PFSK-1 (cell line): ENCODE data around the gene RIPK1.

Experiments used
- FOXP2 ChIP-seq: optimal IDR thresholded peaks from 2 replicates; pipeline ENCODE3; 2011; ENCODE audit warnings: borderline replicate concordance, control low read depth, inconsistent platforms; ENCODE audit not compliant: insufficient read depth; ENCODE audit errors: extremely low read length, extremely low read depth
- POLR2AphosphoS5 ChIP-seq: IDR thresholded peaks from 2 replicates; pipeline ENCODE4 v1.6.1; 2012; ENCODE audit warnings: low read depth, mild to moderate bottlenecking, control low read depth, low read length, moderate library complexity
- SIN3A ChIP-seq: IDR thresholded peaks from 2 replicates; pipeline ENCODE4 v1.6.1; 2012; ENCODE audit warnings: mild to moderate bottlenecking, low read length, moderate library complexity, borderline replicate concordance; ENCODE audit not compliant: insufficient read depth
- TAF1 ChIP-seq: IDR thresholded peaks from 2 replicates; pipeline ENCODE4 v1.6.1; 2012; ENCODE audit warnings: low read length, control low read depth, borderline replicate concordance; ENCODE audit not compliant: insufficient read depth
- TF ChIP-seq, protein P1 (sequence below), 2 experiments: IDR thresholded peaks; 2 replicates each; pipeline versions ENCODE4 v1.6.1 to v1.8.0; 2011 to 2012; ENCODE audit warnings: low read depth in 2 of 2, low read length in 2 of 2, control low read depth in 1 of 2, inconsistent platforms in 1 of 2, mild to moderate bottlenecking in 1 of 2, moderate library complexity in 1 of 2; ENCODE audit not compliant: insufficient read depth in 1 of 2

The RIPK1 gene

GRCh38 chr6:3147914-3148757, 79.8 kb downstream of the RIPK1 start:
- TF ChIP-seq, protein P1, sequence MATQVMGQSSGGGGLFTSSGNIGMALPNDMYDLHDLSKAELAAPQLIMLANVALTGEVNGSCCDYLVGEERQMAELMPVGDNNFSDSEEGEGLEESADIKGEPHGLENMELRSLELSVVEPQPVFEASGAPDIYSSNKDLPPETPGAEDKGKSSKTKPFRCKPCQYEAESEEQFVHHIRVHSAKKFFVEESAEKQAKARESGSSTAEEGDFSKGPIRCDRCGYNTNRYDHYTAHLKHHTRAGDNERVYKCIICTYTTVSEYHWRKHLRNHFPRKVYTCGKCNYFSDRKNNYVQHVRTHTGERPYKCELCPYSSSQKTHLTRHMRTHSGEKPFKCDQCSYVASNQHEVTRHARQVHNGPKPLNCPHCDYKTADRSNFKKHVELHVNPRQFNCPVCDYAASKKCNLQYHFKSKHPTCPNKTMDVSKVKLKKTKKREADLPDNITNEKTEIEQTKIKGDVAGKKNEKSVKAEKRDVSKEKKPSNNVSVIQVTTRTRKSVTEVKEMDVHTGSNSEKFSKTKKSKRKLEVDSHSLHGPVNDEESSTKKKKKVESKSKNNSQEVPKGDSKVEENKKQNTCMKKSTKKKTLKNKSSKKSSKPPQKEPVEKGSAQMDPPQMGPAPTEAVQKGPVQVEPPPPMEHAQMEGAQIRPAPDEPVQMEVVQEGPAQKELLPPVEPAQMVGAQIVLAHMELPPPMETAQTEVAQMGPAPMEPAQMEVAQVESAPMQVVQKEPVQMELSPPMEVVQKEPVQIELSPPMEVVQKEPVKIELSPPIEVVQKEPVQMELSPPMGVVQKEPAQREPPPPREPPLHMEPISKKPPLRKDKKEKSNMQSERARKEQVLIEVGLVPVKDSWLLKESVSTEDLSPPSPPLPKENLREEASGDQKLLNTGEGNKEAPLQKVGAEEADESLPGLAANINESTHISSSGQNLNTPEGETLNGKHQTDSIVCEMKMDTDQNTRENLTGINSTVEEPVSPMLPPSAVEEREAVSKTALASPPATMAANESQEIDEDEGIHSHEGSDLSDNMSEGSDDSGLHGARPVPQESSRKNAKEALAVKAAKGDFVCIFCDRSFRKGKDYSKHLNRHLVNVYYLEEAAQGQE (IDR thresholded peaks at IDR 0.05; ENCODE audit: insufficient read depth in 1 of 2, low read depth in 2 of 2, low read length in 2 of 2) = no peak
- TF ChIP-seq TAF1 (no peak), SIN3A (no peak), POLR2AphosphoS5 (no peak), FOXP2 (no peak)

- TF ChIP-seq TAF1 (no peak), POLR2AphosphoS5 (no peak)
- TF ChIP-seq, protein P1 (IDR thresholded peaks at IDR 0.05; ENCODE audit: insufficient read depth in 1 of 2, low read depth in 2 of 2, low read length in 2 of 2) = no peak
Measured at GRCh38 chr6:3151691-3152090, 83.4 kb downstream of the RIPK1 start.

- no peak for TF ChIP-seq POLR2AphosphoS5
- no peak for TF ChIP-seq SIN3A
- TF ChIP-seq, protein P1 (IDR thresholded peaks at IDR 0.05; ENCODE audit: insufficient read depth in 1 of 2, low read depth in 2 of 2, low read length in 2 of 2) = no peak
- no peak for TF ChIP-seq FOXP2
- TF ChIP-seq TAF1 = no peak
Measured at GRCh38 chr6:3152689-3153088, 84.4 kb downstream of the RIPK1 start.

GRCh38 chr6:3156184-3157130, 88.2 kb downstream of the RIPK1 start:
- TF ChIP-seq, protein P1 (IDR thresholded peaks at IDR 0.05; ENCODE audit: insufficient read depth in 1 of 2, low read depth in 2 of 2, low read length in 2 of 2) = 0 out of 4 replicates have a peak, but pooled peaks of 1 of the 2 experiments have one; percentile 33
